Coronary artery (tissue), 2 donors: Measurements from ENCODE around the gene SYT9.

ENCODE experiments used
- DNase-seq: peaks from one replicate; pipeline ENCODE4 v3.0.0-alpha.2; 2017; ENCODE audit warnings: low spot score
- H3K27ac ChIP-seq, 2 donors: fragments of 200-600 bp; sonication (generic); one replicate each; pipeline ENCODE4 v1.5.1; 2016 to 2019
- H3K4me3 ChIP-seq: fragments of 200-600 bp; sonication (generic); 2 replicates; pipeline ENCODE4 v1.5.1; 2016; ENCODE audit warnings: mild to moderate bottlenecking, moderate library complexity
- CTCF ChIP-seq: fragments of 200-600 bp; sonication (generic); IDR thresholded peaks from one replicate; pipeline ENCODE4 v1.5.1; 2019; ENCODE audit warnings: antibody characterized with exemption

Gene SYT9

GRCh38 chr11:7486098-7486780, 234.5 kb downstream of the SYT9 start:
- DNase-seq: no peak
- Histone ChIP-seq H3K4me3 (peak overlapping the region; percentile 68), H3K27ac (peak overlapping the region; percentile 52 to 74)
- no peak for TF ChIP-seq CTCF

GRCh38 chr11:7486781-7487140, 235.1 kb downstream of the SYT9 start:
- no peak for TF ChIP-seq CTCF
- H3K4me3 ChIP-seq: peak overlapping the region; percentile 68
- DNase-seq: no peak
- peak overlapping the region in 1 of 2 donors; percentile 12 for H3K27ac ChIP-seq

GRCh38 chr11:7487360-7487759, 235.7 kb downstream of the SYT9 start:
- DNase-seq: no peak
- Histone ChIP-seq H3K4me3 (peak overlapping the region; percentile 68), H3K27ac (peak overlapping the region in 1 of 2 donors; percentile 12)
- no peak for TF ChIP-seq CTCF

- no peak for TF ChIP-seq CTCF
- no peak for DNase-seq
- Histone ChIP-seq H3K4me3 (no peak overlapping the region), H3K27ac (no peak overlapping the region)
Measured at GRCh38 chr11:7488681-7489080, 237.0 kb downstream of the SYT9 start.

GRCh38 chr11:7489376-7489775, 237.7 kb downstream of the SYT9 start:
- no peak for TF ChIP-seq CTCF
- H3K4me3 ChIP-seq: no peak overlapping the region
- H3K27ac ChIP-seq: peak overlapping the region in 1 of 2 donors; percentile 70
- no peak for DNase-seq

- Histone ChIP-seq H3K4me3 (no peak overlapping the region), H3K27ac (peak overlapping the region in 1 of 2 donors; percentile 70)
- no peak for TF ChIP-seq CTCF
- DNase-seq: no peak
Measured at GRCh38 chr11:7490054-7490453, 238.3 kb downstream of the SYT9 start.

GRCh38 chr11:7490535-7490934, 238.8 kb downstream of the SYT9 start:
- TF ChIP-seq CTCF: no peak
- H3K27ac ChIP-seq: peak overlapping the region in 1 of 2 donors; percentile 70
- DNase-seq: no peak
- H3K4me3 ChIP-seq: no peak overlapping the region
